Ectodermal cell (in vitro differentiated cells): ENCODE measurements around the gene HSPA12A.

Experiments
- H3K27ac ChIP-seq: 2 replicates; pipeline ENCODE4 v1.7.0; 2013; ENCODE audit warnings: mild to moderate bottlenecking, low read depth, low read length; ENCODE audit not compliant: insufficient read depth, poor library complexity, severe bottlenecking
- H3K27me3 ChIP-seq: 2 replicates; pipeline ENCODE4 v1.7.0; 2013; ENCODE audit warnings: mild to moderate bottlenecking, low read length; ENCODE audit not compliant: insufficient read depth, control insufficient read depth, poor library complexity, severe bottlenecking
- H3K36me3 ChIP-seq: one replicate; pipeline ENCODE4 v1.7.0; 2013; ENCODE audit warnings: low read length; ENCODE audit not compliant: control insufficient read depth, insufficient read depth
- H3K4me1 ChIP-seq: one replicate; pipeline ENCODE4 v1.7.0; 2013; ENCODE audit warnings: low read length; ENCODE audit not compliant: control insufficient read depth, insufficient read depth
- H3K4me3 ChIP-seq: 2 replicates; pipeline ENCODE4 v1.7.0; 2013; ENCODE audit warnings: low read depth, low read length, control low read depth; ENCODE audit not compliant: insufficient read depth
- H3K9me3 ChIP-seq: 2 replicates; pipeline ENCODE4 v1.7.0; 2013; ENCODE audit warnings: mild to moderate bottlenecking, low read length, moderate library complexity; ENCODE audit not compliant: control insufficient read depth
- WGBS, 2 experiments: methylation state at CpG; one replicate each; pipeline ENCODE4 v1.1.7; 2013; ENCODE audit warnings: missing lambda C conversion rate in 2 of 2; 5-methylcytosine and 5-hydroxymethylcytosine counted together

HSPA12A gene

DNA sequence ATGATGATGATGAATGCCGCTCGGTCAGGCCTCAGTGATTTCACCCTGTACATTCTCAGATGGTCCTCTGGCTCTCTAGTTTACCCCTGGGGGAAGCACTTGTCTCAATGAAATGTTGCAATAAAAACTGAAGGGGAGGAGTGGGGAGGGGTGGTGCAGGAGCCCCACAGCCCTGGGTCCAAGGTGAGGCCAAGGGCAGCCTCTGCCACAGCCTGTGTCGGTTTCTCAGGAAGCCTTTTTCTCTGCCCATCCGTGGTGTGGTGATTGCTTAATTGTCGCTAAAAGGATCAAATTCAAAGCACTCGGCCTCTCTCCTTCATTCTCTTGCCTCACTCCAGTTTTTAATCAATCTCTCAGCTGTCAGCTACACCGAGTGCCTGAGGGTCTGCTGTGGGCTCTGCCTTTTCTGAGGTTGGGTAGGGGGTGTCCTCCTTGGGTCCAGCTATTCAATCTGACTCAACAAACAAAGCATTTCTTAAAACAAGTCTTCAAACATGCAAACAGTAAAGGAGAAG is 39.1 kb upstream of the HSPA12A start:
- no peaks in the 10 kb centered on the region for H3K4me1 ChIP-seq
- 81 to 83% methylated on average over 6 to 7 of the region's 7 CpGs for WGBS, 2 experiments
- H3K27ac ChIP-seq, result no peak overlapping the region
- H3K27me3 ChIP-seq, result no peaks in the 10 kb centered on the region
- H3K9me3 ChIP-seq, result no peaks in the 10 kb centered on the region
- no peaks in the 10 kb centered on the region for H3K36me3 ChIP-seq
- no peak overlapping the region for H3K4me3 ChIP-seq

GRCh38 chr10:116780691-116781205 is 38.4 kb upstream of the HSPA12A start:
- Histone ChIP-seq H3K27ac (no peak overlapping the region), H3K4me3 (no peak overlapping the region), H3K4me1 (no peaks in the 10 kb centered on the region), H3K9me3 (no peaks in the 10 kb centered on the region), H3K27me3 (no peaks in the 10 kb centered on the region), H3K36me3 (no peaks in the 10 kb centered on the region)
- WGBS, 2 experiments, result 93 to 98% methylated on average over 2 of the region's 3 CpGs

GRCh38 chr10:116779076-116779687 is 36.8 kb upstream of the HSPA12A start:
- H3K36me3 ChIP-seq, result no peaks in the 10 kb centered on the region
- no peaks in the 10 kb centered on the region for H3K27me3 ChIP-seq
- H3K4me1 ChIP-seq, result no peaks in the 10 kb centered on the region
- 94% methylated on average over 16 of the region's 16 CpGs for WGBS, 2 experiments
- no peaks in the 10 kb centered on the region for H3K9me3 ChIP-seq
- H3K4me3 ChIP-seq, result no peak overlapping the region
- H3K27ac ChIP-seq, result no peak overlapping the region

DNA sequence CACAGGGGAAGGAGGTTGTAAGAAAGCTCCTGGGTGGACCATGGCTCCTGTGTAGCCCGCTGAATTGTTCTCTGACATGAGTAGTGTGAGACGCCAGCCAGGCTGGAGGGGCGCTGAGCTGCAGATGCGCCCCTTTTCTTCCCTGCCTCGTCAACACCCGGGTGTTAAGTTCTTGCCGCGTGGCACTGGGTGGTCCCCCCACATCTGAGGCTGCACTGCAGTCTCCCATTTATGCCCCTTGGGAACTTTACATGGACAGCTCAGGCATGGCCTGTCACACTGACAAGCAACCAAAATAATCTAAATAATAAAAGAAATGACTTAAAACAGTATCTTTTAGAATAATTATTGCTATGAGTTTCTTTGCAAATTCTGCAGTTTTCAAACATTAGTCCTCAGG is 34.6 kb upstream of the HSPA12A start:
- no peaks in the 10 kb centered on the region for H3K36me3 ChIP-seq
- 83 to 87% methylated on average over 8 of the region's 8 CpGs for WGBS, 2 experiments
- no peaks in the 10 kb centered on the region for H3K9me3 ChIP-seq
- H3K27me3 ChIP-seq, result no peaks in the 10 kb centered on the region
- no peak overlapping the region for H3K4me3 ChIP-seq
- no peaks in the 10 kb centered on the region for H3K4me1 ChIP-seq
- no peak overlapping the region for H3K27ac ChIP-seq

GRCh38 chr10:116775488-116776400 is 33.4 kb upstream of the HSPA12A start:
- H3K36me3 ChIP-seq, result no peaks in the 10 kb centered on the region
- H3K9me3 ChIP-seq, result no peaks in the 10 kb centered on the region
- H3K27ac ChIP-seq, result no peak overlapping the region
- H3K4me3 ChIP-seq, result no peak overlapping the region
- WGBS, 2 experiments, result 88 to 93% methylated on average over 15 of the region's 15 CpGs
- H3K4me1 ChIP-seq, result no peaks in the 10 kb centered on the region
- no peaks in the 10 kb centered on the region for H3K27me3 ChIP-seq

DNA sequence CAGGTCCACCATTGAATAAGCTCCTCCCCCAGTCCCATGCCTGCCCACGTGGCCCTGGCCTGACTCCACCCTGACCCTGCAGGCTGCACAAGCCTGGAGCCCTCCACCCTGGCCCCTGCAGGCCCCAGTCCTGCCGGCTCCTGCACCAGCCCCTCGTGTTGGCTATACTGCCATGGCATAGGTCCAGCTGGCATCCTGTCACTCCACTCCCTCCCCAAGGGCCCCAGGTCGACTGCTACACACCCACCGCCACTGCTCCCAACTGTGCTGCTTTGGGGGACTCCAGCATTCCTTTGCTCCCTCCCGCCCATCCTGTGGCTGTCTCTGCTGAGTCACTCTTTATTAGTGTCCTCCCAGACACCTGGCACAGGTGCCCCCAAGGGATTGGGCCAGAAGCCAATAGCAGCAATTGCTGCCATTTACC is 32.4 kb upstream of the HSPA12A start:
- Histone ChIP-seq H3K4me3 (no peak overlapping the region), H3K4me1 (peaks cover 6% of the 10 kb centered on the region), H3K27me3 (no peaks in the 10 kb centered on the region), H3K27ac (no peak overlapping the region), H3K36me3 (no peaks in the 10 kb centered on the region), H3K9me3 (no peaks in the 10 kb centered on the region)
- 82% methylated on average over 6 of the region's 6 CpGs for WGBS, 2 experiments

DNA sequence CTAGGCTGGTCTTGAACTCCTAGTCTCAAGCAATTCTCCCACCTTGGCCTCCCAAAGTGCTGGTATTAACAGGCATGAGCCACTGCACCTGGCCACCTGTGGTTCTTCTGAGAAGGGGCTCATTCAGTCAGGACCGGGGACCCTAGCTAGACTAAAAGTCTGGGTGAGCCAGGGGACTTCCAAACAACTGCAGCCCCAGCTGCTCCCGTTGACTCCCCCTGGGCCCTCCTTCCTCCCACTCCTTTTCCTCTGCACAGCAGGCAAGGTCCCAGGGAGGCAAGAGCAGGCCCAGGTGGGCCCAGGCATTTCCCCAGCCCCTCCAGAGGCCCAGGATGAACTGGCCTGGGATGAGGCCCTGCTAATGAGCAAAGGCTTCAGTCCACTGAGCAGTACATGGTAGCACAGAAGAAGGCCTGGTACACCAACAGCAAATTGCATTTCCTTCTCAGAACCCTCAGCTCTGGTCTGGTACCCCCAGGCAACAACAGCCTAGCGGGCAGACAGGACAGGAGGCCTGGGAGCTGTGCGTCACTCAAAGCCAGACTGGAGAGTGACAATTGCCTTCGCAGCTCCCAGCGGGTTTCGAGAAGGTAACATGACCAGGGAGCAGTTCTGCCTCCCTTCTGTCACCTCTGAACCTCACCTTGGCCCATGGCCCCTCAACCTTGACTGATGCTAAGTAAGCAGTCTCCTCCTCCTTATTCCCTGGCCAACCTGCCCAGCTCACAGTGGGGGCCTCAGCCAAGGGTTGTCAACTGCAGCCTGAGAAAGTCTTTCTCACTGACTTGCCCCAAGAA is 30.7 kb upstream of the HSPA12A start:
- no peak overlapping the region for H3K27ac ChIP-seq
- no peaks in the 10 kb centered on the region for H3K36me3 ChIP-seq
- H3K4me1 ChIP-seq, result peaks cover 6% of the 10 kb centered on the region
- no peak overlapping the region for H3K4me3 ChIP-seq
- H3K9me3 ChIP-seq, result no peaks in the 10 kb centered on the region
- WGBS, 2 experiments, result 88 to 93% methylated on average over 7 of the region's 7 CpGs
- no peaks in the 10 kb centered on the region for H3K27me3 ChIP-seq

DNA sequence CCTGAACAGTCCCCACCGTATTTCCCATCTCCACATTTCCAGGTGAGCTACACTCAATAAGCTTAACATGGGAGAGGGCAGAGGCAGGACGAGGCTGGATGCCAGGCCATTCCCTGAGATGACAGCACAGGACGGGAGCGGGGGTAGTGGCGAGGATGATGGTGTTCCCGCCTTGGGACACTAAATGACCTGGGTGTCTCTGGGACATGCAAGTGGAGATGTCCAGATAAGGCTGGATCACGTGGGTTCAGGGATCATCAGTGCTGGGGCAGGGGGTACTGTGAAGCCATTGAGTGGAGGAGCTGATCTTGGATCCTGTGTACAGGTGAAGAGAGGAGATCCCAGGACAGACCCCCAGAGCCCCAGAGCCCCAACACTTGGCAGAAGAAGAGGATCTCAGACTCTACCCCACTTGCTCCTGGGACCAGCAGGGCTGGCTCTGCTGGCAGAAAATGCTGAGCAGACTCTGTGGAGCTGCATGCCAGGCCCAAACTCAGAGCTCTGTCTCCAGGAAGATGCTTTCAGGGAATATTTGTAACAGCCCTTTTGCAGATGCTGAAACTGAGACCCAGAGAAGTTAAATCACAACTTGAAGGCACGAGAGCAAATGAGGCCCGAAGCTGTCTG is 29.7 kb upstream of the HSPA12A start:
- H3K4me3 ChIP-seq, result no peak overlapping the region
- no peaks in the 10 kb centered on the region for H3K27me3 ChIP-seq
- WGBS, 2 experiments, result 92 to 93% methylated on average over 9 of the region's 9 CpGs
- H3K4me1 ChIP-seq, result peaks cover 6% of the 10 kb centered on the region
- H3K27ac ChIP-seq, result no peak overlapping the region
- H3K36me3 ChIP-seq, result no peaks in the 10 kb centered on the region
- no peaks in the 10 kb centered on the region for H3K9me3 ChIP-seq

- H3K9me3 ChIP-seq, result no peaks in the 10 kb centered on the region
- H3K27ac ChIP-seq, result no peak overlapping the region
- H3K27me3 ChIP-seq, result no peaks in the 10 kb centered on the region
- H3K4me1 ChIP-seq, result peaks cover 6% of the 10 kb centered on the region
- H3K36me3 ChIP-seq, result no peaks in the 10 kb centered on the region
- H3K4me3 ChIP-seq, result no peak overlapping the region
- 83 to 85% methylated on average over 18 of the region's 18 CpGs for WGBS, 2 experiments
Observed at GRCh38 chr10:116771101-116771958, 29.0 kb upstream of the HSPA12A start.
